ENCODE results near the gene ATP1B1. TPM values are rescaled to one million over a fixed set of nuclear protein-coding genes. Genes with fewer than 3 reads are reported as not detected.

ATP1B1 gene
- polyA plus RNA-seq, 1 donor, result 16.1 TPM

DNA sequence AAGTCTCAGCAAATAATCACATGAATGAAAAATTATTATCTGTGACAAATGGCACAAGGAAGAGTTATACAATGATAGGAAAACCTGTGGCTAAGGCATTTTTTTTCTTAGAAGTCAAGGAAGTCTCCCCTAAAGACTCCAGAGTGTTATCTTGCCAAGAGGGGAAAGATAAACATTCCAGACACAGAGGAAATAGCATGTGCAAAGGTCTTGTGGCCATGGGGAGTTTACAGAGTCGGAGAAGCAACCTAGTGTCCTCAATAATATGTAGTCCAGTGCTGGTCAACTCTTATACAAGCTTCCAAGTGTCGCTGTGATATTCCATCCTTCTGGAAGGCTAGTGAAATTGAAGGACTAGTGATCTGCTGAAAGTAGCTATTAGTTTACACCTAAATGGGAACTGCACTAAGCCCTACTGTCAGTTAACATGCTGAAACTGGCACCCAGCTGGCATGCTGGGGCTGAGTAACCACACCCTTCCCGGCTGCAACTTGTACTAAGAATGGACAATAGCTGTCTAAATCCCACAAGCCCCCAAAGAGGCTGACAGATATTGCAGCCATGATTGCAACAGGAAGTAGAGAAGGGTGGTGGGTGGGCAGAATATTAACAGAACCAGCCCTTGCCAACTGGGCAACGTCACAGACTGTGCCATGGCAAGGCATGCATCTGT lies 11.5 kb upstream of the ATP1B1 start:
- DNase-seq (ENCODE audit: low read depth), result no peak

DNA sequence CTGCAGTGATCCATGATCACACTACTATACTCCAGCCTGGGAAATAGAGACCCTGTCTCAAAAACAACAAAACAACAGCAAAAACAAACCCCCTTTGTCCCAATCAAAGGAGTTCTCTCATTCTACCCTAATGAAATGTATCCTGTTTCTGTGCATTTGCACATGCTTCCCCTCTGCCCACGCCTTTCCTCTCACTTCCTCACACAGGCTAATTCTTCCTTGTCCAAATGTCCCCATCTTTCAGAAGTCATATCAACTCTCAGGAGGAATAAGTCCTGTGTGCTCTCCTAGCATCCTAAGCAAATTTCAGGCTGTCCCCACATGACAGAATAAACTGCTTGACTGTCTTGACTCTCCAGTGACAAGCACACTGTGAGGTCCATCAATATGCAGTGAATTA lies 8.1 kb upstream of the ATP1B1 start:
- DNase-seq (ENCODE audit: low read depth), result no peak

DNA sequence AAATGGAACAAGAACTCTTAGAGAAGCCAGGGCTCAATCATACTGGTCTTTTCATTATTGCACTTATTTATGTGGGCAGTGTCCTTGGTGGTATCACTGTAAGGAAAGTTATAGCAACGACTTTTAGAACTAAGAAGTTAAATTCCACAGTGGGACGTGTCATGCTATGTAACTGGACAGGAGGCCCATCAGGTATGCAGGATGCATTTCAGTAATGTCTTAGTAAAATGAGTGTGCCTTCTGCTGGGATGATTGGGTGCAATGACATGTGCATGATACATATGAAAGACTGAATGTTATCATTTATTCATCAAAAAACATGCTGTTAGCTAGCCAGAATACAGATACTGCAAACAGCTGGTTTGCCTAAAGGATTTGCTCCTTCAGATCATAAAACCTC lies 6.9 kb upstream of the ATP1B1 start:
- no peak for DNase-seq (ENCODE audit: low read depth)

DNA sequence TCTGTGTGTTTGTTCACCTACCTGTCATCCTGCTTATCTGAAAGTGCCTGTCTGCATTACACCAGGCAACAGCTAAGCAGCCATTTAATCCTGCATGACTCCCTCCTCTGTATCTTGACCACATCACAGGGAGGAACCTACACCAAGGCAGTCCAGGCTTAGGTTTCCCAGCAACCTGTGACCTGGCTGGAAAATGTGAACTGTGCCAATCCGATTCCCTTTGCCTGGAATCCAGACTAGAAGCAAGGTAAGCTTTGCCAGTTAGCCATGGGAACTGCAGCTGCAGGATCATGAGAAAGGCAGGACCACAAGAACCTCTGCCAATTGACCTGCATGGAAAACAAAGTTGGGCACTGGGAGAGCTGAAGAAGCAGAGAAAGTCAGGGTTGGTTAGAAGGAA lies 6.3 kb upstream of the ATP1B1 start:
- no peak for DNase-seq (ENCODE audit: low read depth)

GRCh38 chr1:169100651-169101088 lies 5.8 kb upstream of the ATP1B1 start:
- no peak for DNase-seq (ENCODE audit: low read depth)

DNA sequence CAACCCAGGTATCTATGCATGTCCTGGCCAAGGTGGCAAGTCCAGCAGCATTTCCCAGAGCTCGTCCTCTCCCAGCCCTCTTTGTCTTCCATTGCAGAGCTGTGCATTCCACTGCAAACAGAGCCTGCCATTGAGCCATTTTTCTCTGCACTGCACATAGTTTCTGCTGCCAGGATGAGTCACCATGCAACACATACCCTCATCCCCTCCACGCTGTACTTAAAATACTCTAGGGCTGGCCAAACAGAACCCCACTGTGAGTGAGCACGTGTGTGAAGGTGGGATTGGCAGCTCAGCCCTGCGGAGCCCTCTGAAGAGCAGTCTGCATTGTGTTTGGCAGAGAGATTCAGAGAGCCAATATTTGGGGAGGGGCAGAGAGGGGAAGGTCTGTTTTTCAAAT lies 3.9 kb upstream of the ATP1B1 start:
- DNase-seq (ENCODE audit: low read depth), result no peak

- DNase-seq (ENCODE audit: low read depth), result no peak
Measured at GRCh38 chr1:169103002-169103401, 3.5 kb upstream of the ATP1B1 start.

GRCh38 chr1:169103480-169103893 lies 3.0 kb upstream of the ATP1B1 start:
- DNase-seq (ENCODE audit: low read depth), result no peak

- DNase-seq (ENCODE audit: low read depth), result no peak
Measured at GRCh38 chr1:169105087-169105433, 1.4 kb upstream of the ATP1B1 start.

- DNase-seq (ENCODE audit: low read depth), result no peak
Measured at GRCh38 chr1:169105434-169106094, 926 bp upstream of the ATP1B1 start.

- DNase-seq (ENCODE audit: low read depth), result no peak
Measured at GRCh38 chr1:169106921-169107602, 572 bp downstream of the ATP1B1 start.

- no peak for DNase-seq (ENCODE audit: low read depth)
Measured at GRCh38 chr1:169107603-169108208, 1.2 kb downstream of the ATP1B1 start.

GRCh38 chr1:169108223-169108622 lies 1.7 kb downstream of the ATP1B1 start:
- DNase-seq (ENCODE audit: low read depth), result no peak

GRCh38 chr1:169108863-169109560 lies 2.5 kb downstream of the ATP1B1 start:
- DNase-seq (ENCODE audit: low read depth), result no peak

DNA sequence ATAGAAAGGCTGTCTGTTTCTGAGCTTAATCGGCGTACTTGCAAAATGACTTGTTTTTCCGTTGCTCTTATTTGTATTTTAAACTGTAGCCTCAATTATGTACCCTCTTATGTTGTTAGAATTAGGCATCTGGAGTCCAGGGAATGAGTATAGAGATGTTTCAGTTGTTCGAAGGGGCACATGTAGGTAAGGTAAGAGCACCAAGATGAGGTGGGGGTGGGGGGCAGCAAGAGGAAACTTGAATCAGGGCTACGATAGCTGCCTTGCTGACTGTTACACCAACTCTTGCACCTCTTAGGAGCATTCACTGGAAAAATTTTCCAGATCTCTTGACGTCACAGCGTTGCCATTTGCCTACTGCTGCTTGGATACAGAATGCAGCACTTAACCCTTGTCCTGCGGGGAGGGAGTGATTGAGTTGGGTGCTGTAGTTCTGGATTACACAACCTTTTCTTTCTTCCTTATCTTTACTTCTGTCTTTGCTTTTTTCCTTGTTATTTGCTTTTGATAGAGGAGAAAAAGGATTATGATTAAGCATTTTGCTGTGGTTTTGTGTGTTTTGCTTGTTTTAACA lies 3.2 kb downstream of the ATP1B1 start:
- no peak for DNase-seq (ENCODE audit: low read depth)

- DNase-seq (ENCODE audit: low read depth), result no peak
Measured at GRCh38 chr1:169110236-169110635, 3.7 kb downstream of the ATP1B1 start.

DNA sequence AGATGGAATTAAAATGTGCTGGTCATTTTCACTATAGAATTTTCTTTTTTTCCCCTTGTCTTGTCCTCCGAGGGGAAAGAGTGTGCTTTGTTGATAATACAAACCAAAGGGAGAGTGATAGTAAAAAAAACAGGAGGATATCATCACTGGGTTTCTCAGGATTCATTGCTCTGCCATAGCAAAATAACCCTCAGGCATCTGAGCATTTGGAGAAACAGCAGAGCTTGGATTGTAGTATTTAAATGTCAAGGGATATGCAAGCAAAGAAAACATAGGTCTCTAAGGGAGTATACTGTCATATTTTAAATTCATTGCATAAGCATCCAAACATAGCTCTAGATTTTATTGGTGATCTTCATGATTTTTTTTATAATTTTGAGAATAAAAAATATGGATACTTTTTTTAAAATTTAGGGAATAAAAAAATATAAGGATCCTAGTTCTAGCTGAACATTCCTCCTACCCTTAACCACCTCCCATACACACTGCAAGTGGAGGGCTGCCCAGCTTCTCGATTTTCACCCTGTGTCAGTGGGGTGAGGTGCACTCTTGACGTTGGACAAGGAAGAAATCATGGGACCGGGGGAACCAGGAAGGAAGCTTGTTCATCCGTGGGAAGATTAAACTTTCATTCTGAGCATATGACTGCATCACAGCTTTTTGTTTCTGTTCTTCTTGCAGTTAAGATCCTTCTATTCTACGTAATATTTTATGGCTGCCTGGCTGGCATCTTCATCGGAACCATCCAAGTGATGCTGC lies 4.4 kb downstream of the ATP1B1 start:
- DNase-seq (ENCODE audit: low read depth), result no peak

- DNase-seq (ENCODE audit: low read depth), result no peak
Measured at GRCh38 chr1:169111472-169111871, 5.0 kb downstream of the ATP1B1 start.

DNA sequence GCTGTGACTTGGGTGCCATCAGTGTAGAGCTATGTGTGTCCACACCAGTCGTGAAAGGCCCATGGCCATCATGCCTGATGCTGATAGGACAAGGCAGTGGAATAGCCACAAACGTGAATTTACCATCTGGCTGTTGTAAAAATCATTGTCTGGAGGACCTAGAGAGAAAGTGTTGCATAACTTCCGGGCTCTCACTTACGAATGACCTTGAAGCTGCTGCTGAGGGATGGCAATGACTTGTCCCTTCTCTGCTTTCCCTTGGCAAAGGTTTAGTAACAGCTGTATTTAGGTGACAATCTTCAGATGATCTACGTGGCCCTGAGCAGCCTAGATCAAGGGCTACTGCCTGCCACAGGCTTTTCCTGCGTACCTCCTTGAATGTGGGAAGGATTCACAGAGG lies 5.8 kb downstream of the ATP1B1 start:
- no peak for DNase-seq (ENCODE audit: low read depth)

DNA sequence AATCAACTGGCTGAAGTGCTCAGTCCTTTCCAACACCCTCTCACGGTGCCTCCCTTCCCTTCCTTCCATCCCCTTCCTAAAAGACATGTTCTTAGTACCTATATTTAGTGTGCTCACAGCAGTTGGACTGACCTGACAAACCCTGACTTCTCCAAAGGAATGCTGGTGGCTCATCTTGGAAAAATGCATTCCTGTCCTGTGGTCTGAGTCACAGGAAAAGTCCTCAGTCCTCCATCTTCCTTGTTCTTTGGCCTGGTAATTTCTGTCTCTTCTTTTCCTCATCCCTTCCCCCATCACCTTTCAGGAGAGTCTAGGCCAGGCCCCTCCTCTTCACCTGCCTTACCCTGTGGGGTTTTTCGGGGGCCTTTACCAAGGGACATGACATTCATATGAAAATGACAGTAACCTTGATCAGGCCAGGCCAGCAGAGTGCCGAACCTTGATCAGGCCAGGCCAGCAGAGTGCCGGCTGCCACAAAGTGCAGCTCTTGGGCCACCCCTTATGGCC lies 7.2 kb downstream of the ATP1B1 start:
- DNase-seq (ENCODE audit: low read depth), result no peak

Measured in forelimb muscle (tissue), 1 donor.